HPDE6-E6E7 (cell line): Measurements from ENCODE around the gene PTPRG.

Experiments used
- DNase-seq: peaks from one replicate; pipeline ENCODE4 v3.0.0; 2011; ENCODE audit warnings: missing footprints; ENCODE audit errors: extremely low spot score

PTPRG gene

GRCh38 chr3:62149962-62150361, 588.6 kb downstream of the PTPRG start:
- no peak for DNase-seq

- DNase-seq, result no peak
These were observed 590.2 kb downstream of the PTPRG start for GRCh38 chr3:62151591-62151990.

- DNase-seq, result no peak
These were observed 591.9 kb downstream of the PTPRG start for GRCh38 chr3:62153231-62153630.

GRCh38 chr3:62154457-62155148, 593.2 kb downstream of the PTPRG start:
- no peak for DNase-seq

DNA sequence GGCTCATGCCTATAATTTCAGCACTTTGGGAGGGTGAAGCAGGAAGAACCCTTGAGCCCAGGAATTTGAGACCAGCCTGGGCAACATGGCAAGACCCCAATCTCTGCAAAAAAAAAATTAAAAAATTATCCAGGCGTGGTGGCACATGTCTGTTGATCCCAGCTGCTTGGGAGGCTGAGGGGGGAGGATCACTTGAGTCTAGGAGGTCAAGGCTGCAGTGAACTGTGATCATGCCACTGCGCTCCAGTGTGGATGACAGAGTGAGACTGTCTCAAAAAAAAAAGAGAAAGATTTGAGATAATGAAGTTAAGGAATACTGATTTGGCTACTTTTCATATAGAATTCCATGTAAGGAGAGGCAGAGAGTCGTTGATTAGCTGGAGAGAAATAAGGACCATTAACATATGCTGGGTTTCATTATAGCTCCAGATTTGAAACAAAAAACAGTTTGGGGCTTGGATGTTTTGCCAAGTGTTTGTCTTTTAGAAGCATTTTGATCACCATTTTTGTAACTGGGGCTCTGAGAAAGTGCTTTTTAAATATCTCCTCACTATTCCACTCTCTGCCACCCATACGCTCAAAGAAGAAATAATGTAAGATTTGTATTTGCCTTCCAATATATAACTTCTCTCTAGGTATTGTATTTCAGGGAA, 597.8 kb downstream of the PTPRG start:
- DNase-seq, result no peak

- DNase-seq, result no peak
These were observed 598.3 kb downstream of the PTPRG start for GRCh38 chr3:62159709-62160092.

DNA sequence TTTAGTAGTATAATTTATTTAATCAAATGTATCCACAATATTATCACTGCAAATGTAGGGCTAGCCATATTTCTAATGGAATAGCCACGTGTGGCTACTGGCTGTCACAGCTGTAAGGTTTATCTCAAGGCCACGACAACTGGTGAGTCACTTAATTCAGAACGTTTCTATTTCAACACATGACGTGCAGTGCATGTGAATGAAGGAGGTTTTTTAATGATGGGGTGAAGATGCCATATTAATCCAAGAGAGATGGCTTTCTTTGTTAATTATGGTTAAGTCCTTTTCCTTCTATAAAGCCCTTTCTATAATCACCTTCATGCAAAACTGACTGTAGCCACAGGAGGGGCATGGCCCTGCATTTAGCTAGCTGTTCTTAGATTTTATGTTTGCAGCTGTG, 600.0 kb downstream of the PTPRG start:
- DNase-seq, result no peak

GRCh38 chr3:62164196-62164595, 602.8 kb downstream of the PTPRG start:
- no peak for DNase-seq

GRCh38 chr3:62164746-62165145, 603.4 kb downstream of the PTPRG start:
- no peak for DNase-seq

- no peak for DNase-seq
These were observed 606.3 kb downstream of the PTPRG start for GRCh38 chr3:62167566-62168262.

- no peak for DNase-seq
These were observed 607.0 kb downstream of the PTPRG start for GRCh38 chr3:62168356-62168755.

DNA sequence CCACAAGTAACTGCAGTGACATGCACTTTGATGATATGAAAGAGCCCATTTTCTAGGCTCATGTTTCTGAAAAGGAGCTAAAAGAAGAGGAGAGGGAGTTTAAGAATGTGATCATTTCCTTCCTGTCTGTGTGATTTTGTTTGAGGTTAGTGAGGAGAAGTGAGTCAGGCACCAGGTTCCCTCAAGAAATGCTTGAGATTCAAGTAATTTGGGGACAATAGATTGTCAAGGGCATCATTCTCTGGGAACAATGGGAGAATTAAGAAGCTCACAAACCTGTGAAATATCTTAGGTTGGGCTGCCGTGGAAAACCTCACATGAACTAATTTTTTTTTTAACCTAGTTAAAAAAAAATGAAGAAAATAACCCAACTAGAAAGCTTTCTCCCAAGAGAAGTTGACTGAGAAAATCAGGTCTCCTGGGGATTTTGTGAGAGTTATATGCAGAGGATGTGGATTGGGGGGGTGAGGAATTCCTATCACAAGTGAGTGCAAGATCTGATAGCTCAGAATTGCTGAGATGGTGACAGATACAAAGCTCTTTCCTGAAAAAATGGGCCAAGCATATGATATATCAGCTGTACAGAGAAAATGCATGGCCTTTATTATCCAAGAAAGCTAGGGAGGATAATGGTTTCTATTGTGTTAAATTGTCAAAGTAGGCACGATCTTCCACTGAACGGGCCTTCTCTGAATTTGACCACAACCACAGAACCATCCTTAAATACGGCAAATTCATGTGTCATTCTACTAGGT, 608.7 kb downstream of the PTPRG start:
- DNase-seq, result no peak

DNA sequence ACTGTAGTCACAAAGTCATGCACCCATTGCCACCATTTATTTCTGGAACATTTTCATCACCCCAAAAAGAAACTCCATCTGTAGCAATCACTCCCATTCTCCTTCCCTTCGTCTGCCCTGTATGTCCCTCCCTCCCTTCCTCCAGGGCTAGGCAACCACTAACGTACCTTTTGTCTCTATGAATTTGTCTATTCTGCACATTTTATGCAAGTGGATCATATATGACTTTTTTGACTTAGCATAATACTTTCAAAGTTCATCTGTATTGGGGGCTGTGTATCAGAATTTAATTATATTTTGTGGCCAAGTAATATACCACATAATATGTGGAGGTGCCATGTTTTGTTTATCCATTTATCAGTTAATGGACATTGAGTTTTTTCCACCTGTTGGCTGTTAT, 610.4 kb downstream of the PTPRG start:
- no peak for DNase-seq

DNA sequence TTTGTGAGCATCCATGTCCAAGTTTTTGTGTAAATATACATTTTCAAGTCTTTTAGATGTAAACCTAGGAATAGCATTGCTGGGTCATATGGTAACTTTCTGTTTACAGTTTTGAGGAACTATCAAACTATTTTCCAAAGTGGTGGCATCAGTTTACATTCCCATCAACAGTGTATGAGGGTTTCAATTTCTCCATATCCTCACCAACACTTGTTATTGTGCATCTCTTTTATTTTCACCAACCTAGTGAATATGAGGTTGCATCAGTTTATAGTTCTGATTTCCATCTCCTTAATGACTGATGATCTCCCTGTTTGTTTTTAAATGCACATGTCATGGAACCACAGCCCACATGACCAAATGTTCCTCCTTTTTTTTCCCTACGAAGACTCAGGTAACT, 610.8 kb downstream of the PTPRG start:
- no peak for DNase-seq

DNA sequence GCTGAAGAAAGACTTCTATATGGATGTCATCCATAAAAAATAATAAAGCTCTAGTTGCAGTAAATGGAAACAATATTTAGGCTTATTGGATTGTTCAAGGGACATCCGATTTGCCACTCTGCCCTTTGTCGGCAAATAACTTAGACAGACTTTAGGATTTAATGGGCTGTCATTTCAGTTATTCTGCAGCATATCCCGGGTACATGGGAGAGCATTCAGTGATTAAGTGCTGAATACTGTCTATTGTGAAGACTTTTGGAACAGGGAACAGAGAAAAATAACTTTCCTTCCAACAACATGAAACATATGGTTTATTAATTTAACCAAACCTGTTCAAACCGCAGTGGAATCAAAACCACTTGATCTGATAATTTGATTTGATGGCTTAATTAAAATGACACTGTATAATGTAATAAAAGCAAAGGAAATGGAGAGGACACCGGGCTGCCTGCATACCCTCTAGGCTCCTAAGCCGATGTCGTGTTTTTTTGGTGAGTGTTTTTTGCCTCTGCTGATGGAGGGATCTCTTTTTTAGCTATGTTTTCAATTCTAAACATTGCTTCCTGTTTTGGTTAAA, 612.7 kb downstream of the PTPRG start:
- DNase-seq, result no peak

- no peak for DNase-seq
These were observed 613.8 kb downstream of the PTPRG start for GRCh38 chr3:62175161-62175560.

DNA sequence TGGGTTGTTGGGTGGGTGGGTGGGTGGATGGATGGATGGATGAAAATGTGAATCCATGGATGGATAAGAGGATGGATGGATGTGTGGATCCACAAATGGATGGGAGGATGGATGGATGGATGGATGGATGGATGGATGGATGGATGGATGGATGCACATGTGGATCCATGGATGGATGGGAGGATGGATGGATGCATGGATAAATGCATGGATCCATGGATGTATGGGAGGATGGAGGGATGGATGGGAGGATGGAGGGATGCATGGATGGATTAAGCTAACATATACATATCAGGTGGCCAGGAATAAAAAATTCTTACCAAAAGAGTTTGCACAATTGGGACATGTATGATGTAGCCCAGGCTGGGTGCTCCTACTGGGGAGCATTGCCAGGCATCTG, 616.7 kb downstream of the PTPRG start:
- no peak for DNase-seq

DNA sequence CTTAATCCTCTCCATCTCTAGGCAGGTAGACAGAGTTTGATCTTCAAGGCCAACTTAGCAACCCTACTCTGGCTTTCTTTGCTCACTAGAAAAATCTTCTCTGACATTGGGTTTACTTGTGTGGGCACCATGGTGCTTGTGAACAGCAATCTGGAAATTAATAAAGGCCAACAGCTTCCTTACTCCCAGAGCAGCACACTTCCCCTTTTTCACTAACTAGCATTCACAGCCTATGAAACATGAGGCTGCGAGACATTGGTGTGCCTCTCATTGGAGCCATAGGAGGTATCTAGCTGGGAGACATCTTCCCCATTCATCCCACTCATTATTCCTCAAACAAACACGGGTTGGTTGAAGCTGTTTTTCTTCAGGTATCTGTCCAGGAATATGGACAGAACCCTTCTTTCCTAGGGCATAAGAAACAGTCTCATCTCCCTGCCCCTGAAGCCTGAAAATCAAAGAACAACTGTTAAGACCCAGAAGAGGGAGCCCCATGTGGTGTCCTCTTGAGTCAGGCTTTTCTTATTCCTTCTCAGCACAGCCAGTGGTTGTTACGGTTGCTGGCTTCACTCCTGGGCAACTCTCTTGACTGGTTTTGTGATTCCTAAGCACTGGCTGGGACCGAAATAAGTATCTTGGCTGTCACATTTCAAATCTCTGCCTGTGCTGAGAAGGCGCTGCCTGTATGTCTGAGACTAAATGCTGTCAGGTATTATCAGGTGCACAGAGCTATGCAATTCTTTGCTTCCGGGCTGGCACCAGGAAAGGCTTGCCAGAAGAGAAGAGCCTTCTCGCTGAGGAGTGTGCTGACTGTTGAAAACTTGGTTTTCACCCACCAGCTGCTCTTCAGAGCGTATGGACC, 617.6 kb downstream of the PTPRG start:
- no peak for DNase-seq

DNA sequence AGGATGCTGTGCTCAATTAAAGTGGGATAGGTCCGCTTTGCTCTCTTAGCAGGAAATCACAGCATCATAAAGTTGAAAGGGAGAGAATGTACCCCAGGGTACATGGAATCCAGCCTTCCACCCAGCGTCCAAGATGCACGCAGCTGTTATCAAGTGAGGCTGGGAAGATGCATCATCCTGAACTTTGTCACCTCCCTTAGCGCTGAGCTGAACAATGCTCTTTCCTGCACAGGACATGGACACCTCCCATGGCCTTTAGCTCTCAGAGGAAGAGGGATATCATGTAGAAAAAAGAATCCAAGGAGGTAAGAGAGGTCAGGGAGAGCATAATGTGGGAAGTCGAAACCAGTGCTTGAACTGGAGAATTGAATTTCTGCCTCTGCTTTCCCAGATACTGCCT, 619.1 kb downstream of the PTPRG start:
- no peak for DNase-seq

DNA sequence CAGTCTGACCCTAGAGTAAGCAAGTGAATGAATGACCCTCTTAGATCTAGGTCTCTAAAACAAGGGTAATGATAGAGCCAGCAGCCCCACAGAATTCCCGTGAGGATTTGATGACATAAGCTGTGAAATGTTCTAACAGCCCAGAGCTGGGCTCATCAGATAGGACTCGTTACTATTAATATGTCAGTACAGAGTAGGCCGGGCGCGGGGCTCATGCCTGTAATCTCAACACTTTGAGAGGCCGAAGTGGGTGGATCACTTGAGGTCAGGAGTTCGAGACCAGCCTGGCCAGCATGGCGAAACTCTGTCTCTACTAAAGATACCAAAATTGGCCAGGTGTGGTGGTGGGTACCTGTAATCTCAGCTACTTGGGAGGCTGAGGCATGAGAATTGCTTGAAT, 621.7 kb downstream of the PTPRG start:
- DNase-seq, result no peak

GRCh38 chr3:62183969-62184368, 622.6 kb downstream of the PTPRG start:
- no peak for DNase-seq
